Measurements from ENCODE around the gene ZDHHC3.

- TF ChIP-seq CTCF (IDR thresholded peaks at IDR 0.05) = no peak
- no peak for TF ChIP-seq POLR2A (IDR thresholded peaks at IDR 0.05)
- TF ChIP-seq POLR2AphosphoS5 (IDR thresholded peaks at IDR 0.05) = no peak
Observed at GRCh38 chr3:44984335-44984734, 8.4 kb upstream of the ZDHHC3 start.
